ACHN (cell line): Measurements from ENCODE around the gene MEF2C.
A peak's percentile ranks its signal among the peaks of the same experiment; 100 is the strongest.

Source experiments
- DNase-seq: peaks from one replicate; pipeline ENCODE4 v3.0.0-alpha.2; 2015
- in situ Hi-C: cut with HindIII; loops from 2 replicates; pipeline ENCODE4 v1.10.0; 2017; ENCODE audit warnings: low sequenced_read_pairs, low pct_ligation_motif_present, low pct_unique_long_range_greater_than_20kb

The MEF2C gene

DNA sequence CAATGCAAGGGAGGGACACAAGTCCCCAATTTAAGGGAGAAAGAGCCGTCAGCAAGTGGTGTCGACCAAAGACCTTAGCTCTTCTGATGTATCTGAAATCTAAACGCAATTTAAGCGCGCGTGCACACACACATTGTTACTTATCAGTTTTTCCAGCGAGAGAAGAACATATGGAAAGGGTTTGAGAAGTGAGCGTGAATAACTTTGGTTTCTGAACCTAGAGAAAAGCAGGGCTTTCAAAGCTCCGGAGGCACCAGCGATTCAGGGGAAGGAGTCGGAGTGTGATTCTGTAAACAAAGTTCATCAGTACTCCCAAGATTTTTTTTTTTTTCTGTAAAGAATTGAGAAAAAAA, 191.8 kb downstream of the MEF2C start:
- in situ Hi-C loops, result no loop called here
- DNase-seq, result no peak

DNA sequence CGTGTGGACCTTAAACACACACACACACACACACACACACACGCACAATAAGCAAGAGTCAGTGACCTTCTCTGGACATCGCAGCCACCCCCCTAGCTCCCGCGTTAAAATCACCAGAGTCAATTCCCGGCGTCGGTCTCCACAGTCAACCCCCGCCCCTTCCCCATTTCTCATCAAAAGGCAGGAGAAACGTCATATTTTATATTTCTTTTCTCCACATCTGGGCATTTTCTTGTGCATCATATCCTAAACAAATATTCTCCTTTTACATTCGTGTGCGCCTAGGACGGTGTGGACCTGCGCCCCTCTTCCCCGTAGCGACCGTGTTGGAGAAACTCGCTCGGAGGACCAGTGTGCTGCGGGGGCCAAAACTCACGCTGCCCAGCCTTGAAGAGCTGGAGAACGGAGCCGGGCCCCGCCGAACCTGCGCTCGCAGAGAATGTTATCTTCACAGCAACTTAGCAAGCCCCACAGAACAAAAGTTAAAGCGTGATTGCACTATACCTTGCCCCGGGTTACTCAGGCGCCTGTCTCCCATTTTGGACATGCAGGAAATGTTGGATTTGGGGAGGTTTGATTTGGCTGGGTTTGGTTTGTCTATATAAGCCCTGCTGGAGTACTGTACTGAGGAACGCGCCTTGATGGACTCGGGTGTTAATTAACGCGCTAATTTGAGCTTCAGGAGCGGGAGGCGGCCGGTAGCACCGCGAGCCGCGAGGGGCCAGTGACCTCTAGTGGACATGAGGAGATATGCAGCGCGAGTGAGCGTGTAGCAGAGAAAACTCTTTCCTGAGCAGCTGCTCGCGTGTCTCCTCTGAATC, 192.4 kb downstream of the MEF2C start:
- in situ Hi-C loops, result no loop called here
- peak; percentile 56 for DNase-seq

GRCh38 chr5:88689668-88690408, 193.1 kb downstream of the MEF2C start:
- DNase-seq, result no peak
- in situ Hi-C loops, result no loop called here

- in situ Hi-C loops, result no loop called here
- DNase-seq, result no peak
Observed at GRCh38 chr5:88688984-88689667, 193.9 kb downstream of the MEF2C start.

- DNase-seq, result no peak
- in situ Hi-C loops, result no loop called here
Observed at GRCh38 chr5:88688156-88688983, 194.6 kb downstream of the MEF2C start.

DNA sequence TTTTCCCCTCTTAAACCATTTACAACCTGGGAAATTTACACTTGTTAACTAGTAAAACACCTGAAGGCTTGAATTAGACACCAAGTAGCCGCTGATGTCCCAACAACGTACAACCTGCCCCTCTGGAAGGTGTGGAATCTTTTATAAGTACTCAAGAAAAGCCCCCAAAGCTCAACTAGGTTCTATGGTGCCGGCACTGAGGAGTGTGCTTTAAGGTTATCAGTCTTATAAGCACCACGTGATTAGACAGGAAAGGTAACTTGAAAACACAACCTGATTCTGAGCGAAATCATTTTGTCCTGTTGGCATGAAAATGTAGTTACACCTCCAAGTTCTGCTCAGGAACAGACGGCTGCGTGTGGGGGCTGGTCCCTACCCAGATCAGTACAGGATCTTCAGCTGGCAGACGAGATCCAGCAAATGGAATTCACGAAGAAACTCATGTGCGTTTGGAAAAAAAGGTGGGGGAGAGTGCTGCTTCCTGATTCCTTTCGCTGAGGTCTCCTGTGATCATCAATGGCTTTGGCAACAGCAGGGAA, 195.5 kb downstream of the MEF2C start:
- no peak for DNase-seq
- in situ Hi-C loops, result no loop called here

DNA sequence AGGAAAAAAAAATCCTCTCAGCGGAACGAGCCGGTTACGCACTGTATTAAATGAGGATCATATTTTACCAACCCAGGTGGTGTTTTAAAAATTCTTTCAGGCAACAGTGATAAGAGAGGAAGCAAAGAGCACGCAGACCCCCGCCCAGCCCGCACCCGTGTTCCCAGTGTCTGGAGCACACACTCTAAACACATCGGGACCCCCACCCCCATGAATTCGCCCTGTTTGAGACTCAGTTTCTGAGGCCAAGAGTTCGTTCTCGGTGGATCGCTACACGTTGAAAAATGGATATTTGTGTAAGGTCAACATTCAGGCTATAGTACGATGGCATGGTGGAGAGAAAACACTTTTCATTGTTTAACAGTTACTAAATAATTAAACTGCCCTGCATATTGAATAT, 196.3 kb downstream of the MEF2C start:
- DNase-seq, result no peak
- in situ Hi-C loops, result no loop called here

GRCh38 chr5:88685591-88686541, 197.1 kb downstream of the MEF2C start:
- no peak for DNase-seq
- in situ Hi-C loops, result no loop called here

DNA sequence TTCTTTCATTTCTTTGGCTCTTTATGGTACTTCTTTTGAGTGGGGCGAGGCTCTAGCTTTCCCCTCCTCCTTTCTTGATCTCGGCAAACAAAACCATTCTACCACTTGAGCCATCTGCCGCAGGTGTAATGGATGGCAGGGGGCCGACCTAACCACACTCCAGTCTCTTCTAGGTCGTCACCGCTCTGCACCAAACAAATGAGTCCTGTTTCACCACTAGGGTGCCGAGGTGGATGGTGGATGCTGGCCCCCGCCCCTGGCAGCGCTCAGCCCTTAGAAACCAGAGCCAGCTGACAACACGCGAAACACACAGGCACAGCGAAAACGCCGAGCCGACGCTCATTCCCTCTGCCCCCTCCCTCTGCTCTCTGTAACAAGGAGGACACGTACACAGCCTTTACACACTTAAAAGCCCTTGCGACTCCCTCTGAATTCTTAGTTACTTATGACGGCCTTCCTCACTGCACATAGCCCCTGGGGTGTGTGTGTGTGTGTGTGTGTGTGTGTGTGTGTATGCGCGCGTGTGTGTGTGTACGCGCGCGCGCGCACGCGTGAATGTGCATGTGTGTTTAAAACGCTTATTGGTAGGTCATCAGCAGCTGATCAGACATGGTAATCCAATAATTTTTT, 199.4 kb downstream of the MEF2C start:
- in situ Hi-C loops, result no loop called here
- no peak for DNase-seq

DNA sequence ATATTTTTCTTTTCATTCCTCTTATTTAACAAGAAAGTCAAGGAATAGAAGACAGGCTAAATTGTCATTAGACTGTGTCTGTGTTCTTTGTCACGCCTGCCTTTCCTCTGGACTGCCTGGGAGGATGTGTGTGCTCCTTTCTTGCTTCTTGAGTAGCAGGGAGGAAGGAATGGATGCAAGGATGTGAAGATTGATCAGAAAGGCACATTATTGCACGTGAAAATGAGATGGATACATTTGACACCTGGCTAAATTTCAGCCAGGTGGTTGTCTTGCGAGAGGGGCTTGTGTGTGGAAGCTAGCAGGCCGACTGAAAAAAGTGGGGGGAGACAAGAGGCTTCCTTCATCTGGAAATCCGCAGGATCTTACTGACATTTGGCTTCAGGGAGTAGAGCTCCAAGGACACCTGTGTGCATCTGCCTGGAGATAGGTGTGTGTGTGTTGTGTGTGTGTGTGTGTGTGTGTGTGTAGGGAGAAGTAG, 200.1 kb downstream of the MEF2C start:
- in situ Hi-C loops, result no loop called here
- no peak for DNase-seq

DNA sequence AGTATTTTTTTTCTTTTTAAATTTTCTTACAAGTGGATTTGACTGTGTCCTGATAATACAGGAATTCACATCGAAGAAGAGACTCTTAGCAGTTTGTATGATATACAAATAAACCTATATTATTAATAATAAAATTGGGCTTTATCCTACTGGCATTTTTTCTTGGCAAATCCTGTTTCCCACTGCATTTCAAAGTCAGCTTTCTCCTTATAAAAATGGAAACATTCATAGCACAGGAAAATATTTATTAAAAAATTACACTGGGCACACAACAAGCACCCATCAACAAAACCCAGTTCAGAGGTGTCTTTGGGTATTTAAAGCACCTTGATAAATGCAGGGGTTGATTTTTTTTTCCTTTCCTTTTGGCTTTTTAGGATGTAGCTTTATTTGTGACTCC, 200.9 kb downstream of the MEF2C start:
- in situ Hi-C loops, result no loop called here
- DNase-seq, result no peak

- in situ Hi-C loops, result no loop called here
- DNase-seq, result no peak
Observed at GRCh38 chr5:88681211-88681803, 201.7 kb downstream of the MEF2C start.

DNA sequence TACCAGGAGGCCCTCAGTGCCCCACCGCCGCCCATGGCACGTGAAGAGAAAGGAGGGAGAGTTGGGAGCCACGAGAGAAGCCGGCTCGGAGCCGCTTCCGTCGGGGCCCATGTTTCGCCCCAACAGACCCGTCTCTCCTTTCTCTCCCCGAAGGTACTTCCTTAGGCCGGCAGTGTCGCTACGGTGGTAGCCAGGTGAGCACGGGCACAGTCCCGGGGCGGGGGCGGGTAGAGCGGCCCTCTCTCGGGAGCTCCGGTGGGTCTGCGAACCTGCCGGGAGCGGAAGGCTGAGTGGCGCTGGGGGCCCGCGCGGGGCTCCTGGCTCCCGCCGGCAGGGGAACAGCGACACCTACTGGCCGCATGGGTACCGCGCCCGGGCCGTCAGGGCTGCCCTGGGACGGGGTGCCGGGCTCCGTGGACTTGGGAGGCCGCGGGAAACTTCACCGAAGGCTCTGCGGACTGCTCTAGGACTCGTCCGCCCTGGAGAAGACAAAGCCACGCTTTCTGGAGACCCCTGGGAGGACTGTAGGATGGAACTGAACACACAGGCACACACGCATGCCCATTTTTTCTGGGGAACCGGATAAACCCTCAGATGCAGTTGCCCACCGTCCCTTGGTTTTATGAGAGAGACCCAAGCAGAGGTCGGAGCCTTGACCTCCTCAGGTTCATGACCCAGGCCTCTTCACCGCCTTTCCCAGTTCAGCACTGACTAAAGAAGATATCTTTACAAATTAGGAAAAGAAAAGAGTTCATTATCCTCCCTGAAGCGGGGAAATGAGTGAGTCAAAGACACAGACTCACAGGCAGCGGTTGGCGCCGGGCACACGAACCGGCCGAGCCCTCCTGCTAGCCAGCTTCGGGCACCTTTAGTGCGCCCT, 202.5 kb downstream of the MEF2C start:
- peak; percentile 70 for DNase-seq
- in situ Hi-C loops, result no loop called here

GRCh38 chr5:88679638-88680037, 203.3 kb downstream of the MEF2C start:
- no peak for DNase-seq
- in situ Hi-C loops, result no loop called here

GRCh38 chr5:88678770-88679381, 204.1 kb downstream of the MEF2C start:
- DNase-seq, result no peak
- in situ Hi-C loops, result no loop called here
